GM12891 (cell line): Measurements from ENCODE around the gene MED1.

Source experiments
- POLR2A ChIP-seq: IDR thresholded peaks from 2 replicates; pipeline ENCODE4 v1.6.1; 2011; ENCODE audit warnings: low read depth, low read length, control low read depth
- TAF1 ChIP-seq: IDR thresholded peaks from 2 replicates; pipeline ENCODE4 v1.6.1; 2011; ENCODE audit warnings: low read depth, low read length, control low read depth

DNA sequence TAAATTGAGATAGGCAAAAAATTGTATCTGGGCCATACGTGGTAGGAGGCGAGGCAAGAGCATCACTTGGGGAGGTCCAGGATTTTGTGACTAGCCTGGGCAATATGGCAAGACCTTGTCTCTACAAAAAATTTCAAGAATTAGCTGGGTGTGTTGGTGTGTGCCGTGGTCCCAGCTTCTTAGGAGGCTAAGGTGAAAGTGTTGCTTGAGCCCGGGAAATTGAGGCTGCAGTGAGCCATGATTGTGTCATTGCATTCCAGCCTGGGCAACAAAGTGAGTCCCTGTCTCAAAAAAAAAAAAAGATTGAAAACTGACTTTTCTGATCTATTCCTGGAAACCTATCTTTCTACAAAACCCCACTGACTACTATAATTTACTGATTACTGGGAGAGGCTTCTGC is 36.9 kb upstream of the MED1 start:
- TF ChIP-seq TAF1: no peak
- no peak for TF ChIP-seq POLR2A
